HEK293 (cell line): Measurements from ENCODE around the gene COQ8B.

Source experiments
- CTCF ChIA-PET: fragments of 350-600 bp; formaldehyde crosslinking; extraction: SDS; loops from one replicate; lab custom pipeline; 2021; ENCODE audit warnings: antibody characterized with exemption; lab: Yijun Ruan, JAX
- POLR2A ChIA-PET: fragments of 300-600 bp; formaldehyde crosslinking; extraction: SDS; loops from one replicate; lab custom pipeline; 2020; ENCODE audit warnings: antibody characterized with exemption, inconsistent platforms; lab: Yijun Ruan, JAX
- H3K27ac ChIP-seq: fragments of 200-500 bp; sonication (Bioruptor generic); 2 replicates; pipeline ENCODE4 v1.5.1; 2014; ENCODE audit warnings: low read depth, low read length, control low read depth, inconsistent platforms; ENCODE audit errors: extremely low read depth
- H3K36me3 ChIP-seq, 2 experiments: fragments of 200-500 bp in 1 of 2; sonication (Bioruptor generic) in 1 of 2; 1 replicate in 1 of 2; 2 replicates in 1 of 2; pipeline ENCODE4 v1.5.1; 2014 to 2017; ENCODE audit warnings: inconsistent platforms in 2 of 2, low read length in 2 of 2; ENCODE audit not compliant: control insufficient read depth in 2 of 2, insufficient read depth in 1 of 2
- H3K4me1 ChIP-seq: fragments of 200-500 bp; sonication (Bioruptor generic); 2 replicates; pipeline ENCODE4 v1.5.1; 2014; ENCODE audit warnings: mild to moderate bottlenecking, low read length, inconsistent platforms; ENCODE audit not compliant: control insufficient read depth, insufficient read depth
- H3K4me3 ChIP-seq: 2 replicates; pipeline ENCODE4 v1.5.1; 2011; ENCODE audit warnings: low read depth, mild to moderate bottlenecking, control low read depth, low read length, moderate library complexity
- H3K9me3 ChIP-seq: fragments of 200-500 bp; sonication (Bioruptor generic); 2 replicates; pipeline ENCODE4 v1.5.1; 2014; ENCODE audit warnings: low read depth, low read length, inconsistent platforms; ENCODE audit not compliant: control insufficient read depth, insufficient read depth
- ATF2 ChIP-seq: fragments of 450-650 bp; formaldehyde crosslinking; IDR thresholded peaks from 2 replicates; pipeline ENCODE4 v1.5.1; 2016; ENCODE audit warnings: missing biosample characterization, missing genetic modification characterization, low read depth
- BCL11A ChIP-seq: fragments of 450-650 bp; formaldehyde crosslinking; IDR thresholded peaks from 2 replicates; pipeline ENCODE4 v1.5.1; 2016; ENCODE audit warnings: low read depth, missing biosample characterization, missing genetic modification characterization
- CTCF ChIP-seq: fragments of 450-650 bp; formaldehyde crosslinking; IDR thresholded peaks from 2 replicates; pipeline ENCODE4 v1.5.1; 2016; ENCODE audit warnings: missing biosample characterization, missing genetic modification characterization
- FEZF1 ChIP-seq: fragments of 450-650 bp; formaldehyde crosslinking; IDR thresholded peaks from 2 replicates; pipeline ENCODE4 v1.5.1; 2016; ENCODE audit warnings: missing biosample characterization, missing genetic modification characterization
- GLI2 ChIP-seq: fragments of 450-650 bp; formaldehyde crosslinking; IDR thresholded peaks from 2 replicates; pipeline ENCODE4; 2017; ENCODE audit warnings: missing biosample characterization, missing genetic modification characterization, low read depth, borderline replicate concordance
- GLIS2 ChIP-seq: fragments of 450-650 bp; formaldehyde crosslinking; IDR thresholded peaks from 2 replicates; pipeline ENCODE4 v1.5.1; 2016; ENCODE audit warnings: missing biosample characterization, missing genetic modification characterization
- KLF7 ChIP-seq: fragments of 450-650 bp; formaldehyde crosslinking; IDR thresholded peaks from 2 replicates; pipeline ENCODE4 v1.5.1; 2016; ENCODE audit warnings: missing biosample characterization, missing genetic modification characterization, borderline replicate concordance
- KLF9 ChIP-seq: fragments of 450-650 bp; formaldehyde crosslinking; IDR thresholded peaks from 2 replicates; pipeline ENCODE4 v1.5.1; 2016; ENCODE audit warnings: missing biosample characterization, missing genetic modification characterization, low read depth
- MEIS1 ChIP-seq: sonication (generic); formaldehyde crosslinking; IDR thresholded peaks from 2 replicates; pipeline ENCODE4 v1.8.1; 2022; ENCODE audit warnings: missing genetic modification reagents, mild to moderate bottlenecking, borderline replicate concordance
- PRDM4 ChIP-seq: fragments of 450-650 bp; formaldehyde crosslinking; IDR thresholded peaks from 2 replicates; pipeline ENCODE4 v1.5.1; 2017; ENCODE audit warnings: missing biosample characterization, missing genetic modification characterization
- SCRT1 ChIP-seq: fragments of 450-650 bp; formaldehyde crosslinking; IDR thresholded peaks from 2 replicates; pipeline ENCODE4 v1.5.1; 2016; ENCODE audit warnings: missing biosample characterization, missing genetic modification characterization, borderline replicate concordance
- SP7 ChIP-seq: fragments of 450-650 bp; formaldehyde crosslinking; IDR thresholded peaks from 2 replicates; pipeline ENCODE4 v1.5.1; 2016; ENCODE audit warnings: missing biosample characterization, missing genetic modification characterization
- YY1 ChIP-seq: fragments of 450-650 bp; formaldehyde crosslinking; IDR thresholded peaks from 2 replicates; pipeline ENCODE4 v1.5.1; 2018; ENCODE audit warnings: missing biosample characterization, missing genetic modification characterization
- ZBTB44 ChIP-seq: fragments of 450-650 bp; IDR thresholded peaks from 2 replicates; pipeline ENCODE4 v1.5.1; 2018; ENCODE audit warnings: missing biosample characterization, mild to moderate bottlenecking, missing genetic modification characterization
- ZBTB48 ChIP-seq: fragments of 450-650 bp; formaldehyde crosslinking; IDR thresholded peaks from 2 replicates; pipeline ENCODE4 v1.5.1; 2016; ENCODE audit warnings: missing biosample characterization, missing genetic modification characterization
- ZFP41 ChIP-seq: fragments of 450-650 bp; formaldehyde crosslinking; IDR thresholded peaks from 2 replicates; pipeline ENCODE4 v1.5.1; 2016; ENCODE audit warnings: missing biosample characterization, missing genetic modification characterization, borderline replicate concordance
- ZNF121 ChIP-seq: fragments of 450-650 bp; formaldehyde crosslinking; IDR thresholded peaks from 2 replicates; pipeline ENCODE4 v1.5.1; 2016; ENCODE audit warnings: missing biosample characterization, missing genetic modification characterization
- ZNF155 ChIP-seq: fragments of 450-650 bp; formaldehyde crosslinking; IDR thresholded peaks from 2 replicates; pipeline ENCODE4 v1.5.1; 2016; ENCODE audit warnings: missing biosample characterization, missing genetic modification characterization
- ZNF184 ChIP-seq: fragments of 450-650 bp; IDR thresholded peaks from 2 replicates; pipeline ENCODE4 v1.5.1; 2018; ENCODE audit warnings: missing biosample characterization, mild to moderate bottlenecking, missing genetic modification characterization
- ZNF37A ChIP-seq: fragments of 450-650 bp; IDR thresholded peaks from 2 replicates; pipeline ENCODE4 v1.5.1; 2018; ENCODE audit warnings: missing biosample characterization, missing genetic modification characterization
- ZNF391 ChIP-seq: fragments of 450-650 bp; formaldehyde crosslinking; IDR thresholded peaks from 2 replicates; pipeline ENCODE4 v1.5.1; 2016; ENCODE audit warnings: low read depth, missing biosample characterization, missing genetic modification characterization, borderline replicate concordance
- ZNF404 ChIP-seq: fragments of 450-650 bp; formaldehyde crosslinking; IDR thresholded peaks from 2 replicates; pipeline ENCODE4 v1.5.1; 2017; ENCODE audit warnings: missing biosample characterization, missing genetic modification characterization
- ZNF560 ChIP-seq: fragments of 450-650 bp; formaldehyde crosslinking; IDR thresholded peaks from 2 replicates; pipeline ENCODE4 v1.5.1; 2017; ENCODE audit warnings: missing biosample characterization, missing genetic modification characterization, borderline replicate concordance
- ZNF571 ChIP-seq: fragments of 450-650 bp; formaldehyde crosslinking; IDR thresholded peaks from 2 replicates; pipeline ENCODE4 v1.5.0; 2017; ENCODE audit warnings: missing biosample characterization, missing genetic modification characterization
- ZNF585B ChIP-seq: fragments of 450-650 bp; formaldehyde crosslinking; IDR thresholded peaks from 2 replicates; pipeline ENCODE4 v1.5.1; 2016; ENCODE audit warnings: missing biosample characterization, missing genetic modification characterization
- ZNF692 ChIP-seq: fragments of 450-650 bp; formaldehyde crosslinking; IDR thresholded peaks from 2 replicates; pipeline ENCODE4 v1.5.1; 2016; ENCODE audit warnings: missing biosample characterization, missing genetic modification characterization
- ZNF707 ChIP-seq: fragments of 450-650 bp; formaldehyde crosslinking; IDR thresholded peaks from 2 replicates; pipeline ENCODE4 v1.5.1; 2016; ENCODE audit warnings: missing biosample characterization, missing genetic modification characterization
- ZNF768 ChIP-seq: fragments of 450-650 bp; formaldehyde crosslinking; IDR thresholded peaks from 2 replicates; pipeline ENCODE4 v1.5.1; 2018; ENCODE audit warnings: missing biosample characterization, mild to moderate bottlenecking, missing genetic modification characterization
- ZNF830 ChIP-seq: fragments of 450-650 bp; IDR thresholded peaks from 2 replicates; pipeline ENCODE4 v1.5.0; 2018; ENCODE audit warnings: missing biosample characterization, missing genetic modification characterization, low read depth, mild to moderate bottlenecking, moderate library complexity

Gene COQ8B

GRCh38 chr19:40750058-40750873 is 33.6 kb upstream of the COQ8B start, which contains the start of gene ACTMAP:
TSS of gene ACTMAP (minus strand) at chr19:40750477. CDS start at chr19:40749803, 674 bp downstream.
- POLR2A ChIA-PET: interaction anchor here (0.6 to 7.3 kb wide), 53 partner anchors 9 to 689 kb away, joined by 3 to 180 read pairs (median 4); partner anchors contain the start of genes BLVRB, COQ8B, DMAC2 and EGLN2
- H3K36me3 ChIP-seq: peaks cover 25 to 66% of the 10 kb centered on the region in 2 experiments
- CTCF ChIA-PET: interaction anchor here (0.6 to 3.4 kb wide), 13 partner anchors 27 to 444 kb away, joined by 3 to 38 read pairs (median 3); no protein-coding TSS in a partner anchor
- peaks cover 32% of the 10 kb centered on the region for H3K4me1 ChIP-seq
- H3K9me3 ChIP-seq: no peaks in the 10 kb centered on the region
- H3K4me3 ChIP-seq: peak within 1 kb of the TSS; percentile 64
- H3K27ac ChIP-seq: peak within 1 kb of the TSS; percentile 93
- TF ChIP-seq ZNF391 (tag by site-specific recombination) (peak; percentile 91; the same call in 1 of the 2 replicates), ZNF121 (no peak), ZNF155 (no peak), GLI2 (tag by site-specific recombination) (no peak), ZBTB44 (tag by site-specific recombination) (0 out of 2 replicates have a peak, but pooled peaks have one; percentile 52), KLF9 (tag by site-specific recombination) (peak; percentile 97), ZNF692 (tag by site-specific recombination) (peak; percentile 77), CTCF (tag by site-specific recombination) (no peak), ZNF707 (tag by site-specific recombination) (no peak), PRDM4 (tag by site-specific recombination) (peak; percentile 83), FEZF1 (0 out of 2 replicates have a peak, but pooled peaks have one; percentile 40), ZNF571 (no peak), MEIS1 (no peak), ZBTB48 (peak; percentile 79; the same call in 1 of the 2 replicates), ZNF768 (tag by site-specific recombination) (no peak; the same call in 1 of the 2 replicates), ZNF404 (tag by site-specific recombination) (peak; percentile 83; the same call in 1 of the 2 replicates), SCRT1 (peak; percentile 97), YY1 (tag by site-specific recombination) (no peak; the same call in 1 of the 2 replicates), KLF7 (tag by site-specific recombination) (peak; percentile 91; the same call in 1 of the 2 replicates), GLIS2 (tag by site-specific recombination) (peak; percentile 80), BCL11A (tag by site-specific recombination) (peak; percentile 100), ZNF830 (tag by site-specific recombination) (no peak), ZNF585B (no peak), ZNF37A (no peak), ZNF184 (tag by site-specific recombination) (peak; percentile 78), ZFP41 (no peak), SP7 (tag by site-specific recombination) (peak; percentile 89), ATF2 (tag by site-specific recombination) (no peak), ZNF560 (no peak)
